Lung (tissue), 12 donors: ENCODE results near the gene VDR. TPM values are rescaled to one million over a fixed set of nuclear protein-coding genes. Genes with fewer than 3 reads are reported as not detected.

ENCODE experiments used
- ATAC-seq: fragments of 200-7000 bp; cut with Tn5 transposase; one replicate; pipeline ENCODE4 v1.9.1; 2020; ENCODE audit warnings: moderate number of reproducible peaks; ENCODE audit not compliant: insufficient read depth, low FRiP score
- DNase-seq, 3 donors: peaks; one replicate each; pipeline ENCODE4 v3.0.0-alpha.2; 2013 to 2017
- H3K27ac ChIP-seq, 2 donors: one replicate each; pipeline ENCODE4 v1.5.1; 2013; ENCODE audit warnings: mild to moderate bottlenecking in 2 of 2, moderate library complexity in 2 of 2, control low read depth in 1 of 2, inconsistent platforms in 1 of 2, low read depth in 1 of 2, low read length in 1 of 2
- H3K27me3 ChIP-seq, 3 donors: one replicate each; pipeline ENCODE4 v1.5.1; 2013; ENCODE audit warnings: low read length in 2 of 3; ENCODE audit not compliant: control insufficient read depth in 3 of 3, insufficient read depth in 3 of 3
- H3K36me3 ChIP-seq, 4 donors: one replicate each; pipeline ENCODE4 v1.5.1; 2013; ENCODE audit warnings: low read length in 4 of 4, mild to moderate bottlenecking in 1 of 4, moderate library complexity in 1 of 4; ENCODE audit not compliant: control insufficient read depth in 4 of 4, insufficient read depth in 4 of 4
- H3K4me1 ChIP-seq, 5 donors: one replicate each; pipeline ENCODE4 v1.5.1; 2013; ENCODE audit warnings: low read length in 5 of 5, mild to moderate bottlenecking in 2 of 5, moderate library complexity in 1 of 5; ENCODE audit not compliant: control insufficient read depth in 5 of 5, insufficient read depth in 5 of 5
- H3K4me3 ChIP-seq: one replicate; pipeline ENCODE4 v1.5.1; 2013; ENCODE audit warnings: mild to moderate bottlenecking, control low read depth, moderate library complexity
- H3K9ac ChIP-seq, 2 donors: one replicate each; pipeline ENCODE4 v1.5.1; 2013; ENCODE audit warnings: low read length in 2 of 2, control low read depth in 1 of 2; ENCODE audit not compliant: insufficient read depth in 1 of 2
- H3K9me3 ChIP-seq, 4 donors: one replicate each; pipeline ENCODE4 v1.5.1; 2013; ENCODE audit warnings: low read length in 3 of 4, mild to moderate bottlenecking in 1 of 4, moderate library complexity in 1 of 4; ENCODE audit not compliant: control insufficient read depth in 4 of 4, insufficient read depth in 3 of 4
- WGBS, 2 donors: extraction: QIAGEN DNeasy Blood & Tissue Kit; methylation state at CpG; one replicate each; pipeline ENCODE4 v1.1.7; 2013; 5-methylcytosine and 5-hydroxymethylcytosine counted together
- polyA plus RNA-seq, 2 donors: library from polyadenylated mRNA; stranded (reverse); fragments of 200-250 nt; gene quantifications; one replicate each; pipeline ENCODE4 v1.2.1, GENCODE V29; 2013
- total RNA-seq, 2 donors: library from RNA; depleted of rRNA in 1 of 2; stranded (reverse); fragments of >200 nt in 1 of 2; gene quantifications; one replicate each; pipeline ENCODE4 v1.2.1, GENCODE V29; 2014 to 2021
- TF ChIP-seq, protein P1 (sequence below): IDR thresholded peaks from 2 replicates; pipeline ENCODE4 v1.5.1; 2012; ENCODE audit warnings: mild to moderate bottlenecking; ENCODE audit errors: control extremely low read depth, extremely low read depth
- donor health status: control.
- donor health status: control.
- donor health status: Bipolar disorder and iron deficiency.
- donor health status: healthy.
- donor health status: DM: yes; HTN: yes; CAD: no.

VDR gene
- total and polyA plus RNA-seq, 4 donors = 4.4 to 27.4 (median 14.3) TPM

- Histone ChIP-seq H3K27ac (peak overlapping the region; percentile 76 to 91), H3K4me1 (peaks cover 19 to 68% (median 56%) of the 10 kb centered on the region in 5 donors), H3K27me3 (no peaks in the 10 kb centered on the region), H3K9me3 (no peaks in the 10 kb centered on the region), H3K36me3 (peaks cover 0 to 10% (median 0%) of the 10 kb centered on the region in 4 donors), H3K9ac (no peak overlapping the region), H3K4me3 (no peak overlapping the region)
- ATAC-seq (no peak), DNase-seq (no peak)
- TF ChIP-seq, protein P1, sequence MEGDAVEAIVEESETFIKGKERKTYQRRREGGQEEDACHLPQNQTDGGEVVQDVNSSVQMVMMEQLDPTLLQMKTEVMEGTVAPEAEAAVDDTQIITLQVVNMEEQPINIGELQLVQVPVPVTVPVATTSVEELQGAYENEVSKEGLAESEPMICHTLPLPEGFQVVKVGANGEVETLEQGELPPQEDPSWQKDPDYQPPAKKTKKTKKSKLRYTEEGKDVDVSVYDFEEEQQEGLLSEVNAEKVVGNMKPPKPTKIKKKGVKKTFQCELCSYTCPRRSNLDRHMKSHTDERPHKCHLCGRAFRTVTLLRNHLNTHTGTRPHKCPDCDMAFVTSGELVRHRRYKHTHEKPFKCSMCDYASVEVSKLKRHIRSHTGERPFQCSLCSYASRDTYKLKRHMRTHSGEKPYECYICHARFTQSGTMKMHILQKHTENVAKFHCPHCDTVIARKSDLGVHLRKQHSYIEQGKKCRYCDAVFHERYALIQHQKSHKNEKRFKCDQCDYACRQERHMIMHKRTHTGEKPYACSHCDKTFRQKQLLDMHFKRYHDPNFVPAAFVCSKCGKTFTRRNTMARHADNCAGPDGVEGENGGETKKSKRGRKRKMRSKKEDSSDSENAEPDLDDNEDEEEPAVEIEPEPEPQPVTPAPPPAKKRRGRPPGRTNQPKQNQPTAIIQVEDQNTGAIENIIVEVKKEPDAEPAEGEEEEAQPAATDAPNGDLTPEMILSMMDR = no peak
- 46 to 66% methylated on average over 5 of the region's 5 CpGs for WGBS, 2 donors
Measured at GRCh38 chr12:47807338-47807737, 97.5 kb downstream of the VDR start.

GRCh38 chr12:47805417-47805816 is 99.4 kb downstream of the VDR start:
- H3K27ac ChIP-seq = peak overlapping the region in 1 of 2 donors; percentile 65
- 34 to 36% methylated on average over 2 of the region's 2 CpGs for WGBS, 2 donors

DNA sequence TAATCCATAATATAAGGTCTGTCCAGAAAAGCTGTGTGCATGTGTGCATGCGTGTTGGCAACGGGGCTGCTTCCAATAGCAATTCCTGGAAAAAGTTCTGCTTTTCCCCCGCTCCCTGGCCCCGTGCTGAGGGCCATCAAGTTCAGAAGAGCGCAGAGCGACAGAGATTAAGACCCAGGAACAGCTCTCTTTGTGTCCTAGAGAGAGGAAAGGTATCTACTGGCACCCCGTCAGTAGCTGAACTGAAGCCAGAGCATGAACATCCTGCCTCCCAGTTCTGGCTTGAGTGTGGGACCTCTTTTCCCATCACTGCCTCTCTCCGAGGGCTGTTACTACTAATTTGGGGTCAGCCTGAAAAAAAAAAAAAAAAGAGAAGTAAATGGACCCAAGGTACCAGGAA is 100.6 kb downstream of the VDR start:
- no peak overlapping the region for H3K4me3 ChIP-seq
- H3K4me1 ChIP-seq = peaks cover 9 to 75% (median 45%) of the 10 kb centered on the region in 5 donors
- no peak overlapping the region for H3K9ac ChIP-seq
- H3K36me3 ChIP-seq = peaks cover 0 to 10% (median 4%) of the 10 kb centered on the region in 4 donors
- WGBS, 2 donors = 63 to 82% methylated on average over 8 of the region's 8 CpGs
- DNase-seq (no peak), ATAC-seq (no peak)
- TF ChIP-seq, protein P1 = no peak
- no peaks in the 10 kb centered on the region for H3K27me3 ChIP-seq
- H3K27ac ChIP-seq = peak overlapping the region in 1 of 2 donors; percentile 87
- H3K9me3 ChIP-seq = no peaks in the 10 kb centered on the region

More at GRCh38 chr12:47805417-47805816, 99.4 kb downstream of the VDR start:
- Histone ChIP-seq H3K36me3 (peaks cover 0 to 10% (median 4%) of the 10 kb centered on the region in 4 donors), H3K4me3 (no peak overlapping the region), H3K27me3 (no peaks in the 10 kb centered on the region), H3K9ac (no peak overlapping the region), H3K9me3 (no peaks in the 10 kb centered on the region), H3K4me1 (peaks cover 9 to 68% (median 49%) of the 10 kb centered on the region in 5 donors)
- DNase-seq = no peak
- TF ChIP-seq, protein P1 = no peak
- no peak for ATAC-seq
